ENCODE results near the gene GRB10.
A peak's percentile ranks its signal among the peaks of the same experiment; 100 is the strongest.

The GRB10 gene

DNA sequence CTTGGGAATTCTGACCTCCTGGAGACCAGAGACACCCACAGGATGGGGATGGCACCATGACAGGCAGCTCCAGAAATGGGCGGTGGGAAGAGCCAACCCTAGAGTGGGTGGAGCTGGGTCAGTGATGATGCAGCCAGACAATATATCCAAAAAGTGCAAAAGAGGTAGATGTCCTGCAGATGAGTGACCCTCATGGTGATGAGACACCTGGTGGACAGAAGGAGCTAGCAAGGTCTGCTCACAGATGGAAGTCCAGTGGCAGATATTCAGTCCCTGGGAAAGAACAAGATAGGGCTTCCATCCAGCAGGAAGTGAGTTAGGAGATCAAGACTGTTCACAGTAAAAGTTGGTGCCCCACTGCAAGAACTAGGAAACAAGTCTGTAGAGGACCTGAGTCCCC lies 19.2 kb upstream of the GRB10 start:
- DNase-seq: no peak

DNA sequence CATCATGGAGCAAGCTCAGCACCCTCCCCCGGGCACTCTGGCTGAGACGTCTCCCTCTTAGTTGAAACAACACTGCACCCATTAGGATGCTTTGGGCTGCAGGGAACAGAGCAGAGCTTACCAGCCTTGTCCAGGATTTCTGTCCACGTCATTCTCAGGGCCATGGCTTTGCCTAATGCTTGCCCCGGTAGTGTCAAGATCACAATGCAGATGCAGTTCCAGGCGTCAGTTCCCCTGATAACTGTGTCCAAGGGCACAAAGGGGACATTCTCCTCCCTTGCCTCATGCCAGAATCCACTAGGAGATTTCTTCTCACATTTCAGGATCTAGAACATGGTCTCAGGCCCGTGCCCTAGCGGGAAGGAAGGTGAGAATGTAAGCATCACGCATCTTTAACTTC lies 17.2 kb upstream of the GRB10 start:
- no peak for DNase-seq

DNA sequence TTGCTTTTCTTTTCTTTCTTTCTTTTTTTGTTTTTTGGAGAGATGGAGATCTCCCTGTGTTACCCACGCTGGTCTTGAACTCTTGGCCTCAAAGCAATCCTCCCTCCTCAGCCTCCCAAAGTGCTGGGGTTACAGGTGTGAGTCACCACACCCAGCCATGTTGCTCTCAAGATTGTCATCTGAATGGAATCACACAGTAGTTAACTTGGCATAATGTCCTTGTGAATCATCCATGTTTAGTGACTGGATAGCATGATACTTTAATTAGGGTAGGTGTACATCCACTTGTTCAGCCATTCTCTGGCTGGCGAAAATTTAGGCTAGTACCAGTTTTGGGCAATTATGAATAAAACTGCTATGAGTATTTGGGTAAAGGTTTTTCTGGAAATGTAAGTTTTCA lies 15.4 kb upstream of the GRB10 start:
- no peak for DNase-seq

DNA sequence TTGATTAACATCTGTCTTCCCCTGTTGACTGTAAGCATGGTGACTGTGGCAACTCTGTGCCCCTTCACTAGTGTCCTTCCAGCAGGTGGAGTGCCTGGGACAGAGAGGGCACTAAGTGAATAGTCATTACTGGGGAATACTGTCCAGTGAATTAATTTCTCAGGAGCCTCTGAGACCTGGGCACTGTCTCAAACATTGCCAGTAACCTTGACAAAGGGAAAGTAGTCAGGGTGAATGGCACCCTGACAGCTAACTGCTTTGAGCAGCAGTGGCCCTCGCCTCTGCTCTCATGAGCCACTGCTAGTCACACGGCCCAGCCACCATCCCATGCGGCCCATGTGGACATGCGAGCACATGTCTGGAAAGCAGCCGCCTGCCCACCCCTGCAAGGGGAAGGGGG lies 13.1 kb upstream of the GRB10 start:
- DNase-seq: no peak

DNA sequence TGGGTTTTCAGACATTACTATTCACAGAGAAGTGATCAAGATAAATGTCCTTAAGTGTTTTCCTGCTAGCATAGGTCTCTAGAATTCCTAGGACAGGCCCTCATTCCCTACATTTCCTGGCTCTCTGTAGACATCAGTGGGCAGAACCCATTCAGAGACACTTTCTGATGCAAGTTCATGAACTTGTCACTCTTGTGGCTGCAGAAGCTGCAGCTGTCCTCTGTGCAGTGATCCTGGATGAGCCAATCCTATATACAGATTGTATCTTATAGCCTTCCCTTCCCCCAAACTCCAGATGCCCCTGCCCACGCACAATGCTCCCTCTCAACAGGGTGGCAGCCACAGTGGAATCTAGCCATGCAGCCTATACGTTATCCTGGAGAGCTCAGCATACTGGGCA lies 12.6 kb upstream of the GRB10 start:
- DNase-seq: no peak

DNA sequence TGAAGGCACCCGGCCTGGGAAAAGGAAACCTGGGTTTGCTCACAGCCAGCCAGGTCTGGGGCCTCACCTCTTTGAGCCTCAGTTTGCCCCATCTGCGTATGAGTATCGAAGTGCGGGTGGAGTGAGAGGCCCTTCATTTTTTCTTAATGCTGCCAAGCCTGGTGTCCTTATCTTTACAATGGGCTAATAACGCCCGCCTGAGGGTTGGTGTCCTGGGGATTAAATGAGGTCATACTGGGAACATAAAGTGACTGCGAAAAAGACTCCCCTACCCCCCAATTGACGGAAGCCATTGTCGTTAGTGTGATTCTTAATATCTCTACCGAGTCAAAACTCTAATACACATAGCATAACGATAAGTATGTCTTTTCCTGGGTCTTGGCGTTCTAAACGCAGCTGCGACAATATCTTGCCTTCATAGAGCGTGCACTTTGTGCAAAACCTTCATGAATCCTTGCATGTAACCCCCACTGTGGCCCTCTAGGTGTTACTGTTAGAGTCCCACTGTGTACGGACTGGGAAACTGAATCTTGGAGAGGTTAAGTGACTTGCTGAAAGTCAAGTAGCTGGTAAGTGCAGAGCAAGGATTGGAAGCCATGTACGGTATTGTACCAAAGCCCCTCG lies 11.4 kb upstream of the GRB10 start:
- DNase-seq: no peak

DNA sequence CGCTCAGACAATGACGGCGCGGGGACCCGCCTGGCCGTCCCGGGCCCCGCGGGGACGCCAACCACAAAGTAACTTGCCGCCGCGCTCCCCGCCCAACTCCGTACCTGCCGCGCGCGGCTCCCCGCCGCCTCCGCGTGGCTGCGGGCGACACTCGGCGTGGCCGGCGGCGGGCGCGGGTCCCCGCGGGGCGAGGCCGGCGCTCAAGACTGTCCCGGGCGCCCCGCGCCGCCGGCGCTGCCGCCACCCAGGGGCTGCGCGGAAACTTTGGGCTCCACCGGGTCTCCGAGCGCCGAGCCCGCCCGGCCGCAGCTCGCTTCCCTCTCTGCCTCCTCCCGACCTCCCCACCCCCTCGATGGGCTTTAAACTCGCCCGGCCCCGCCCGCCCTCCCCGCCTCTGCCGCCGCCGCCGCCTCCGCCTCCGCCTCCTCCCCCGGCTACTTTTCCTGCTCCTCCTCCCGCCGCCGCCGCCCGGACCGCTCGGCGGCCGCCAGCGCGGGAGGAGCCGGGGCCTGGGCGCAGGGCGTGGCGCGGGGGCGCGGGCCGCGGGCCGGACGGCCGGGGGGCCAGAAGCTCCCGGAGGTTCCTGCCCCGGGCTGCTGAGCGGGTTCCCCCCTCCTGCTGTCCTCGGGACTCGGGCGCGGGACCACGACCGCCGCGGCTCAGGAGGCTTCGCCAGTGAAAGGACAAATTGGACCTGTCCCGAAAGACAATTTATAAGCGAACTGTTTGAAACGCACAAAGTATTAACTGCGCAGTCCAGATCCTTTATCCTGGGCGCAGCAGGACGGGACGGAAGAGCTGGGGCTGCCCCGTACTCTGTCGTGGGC lies 10.6 kb upstream of the GRB10 start:
- peak; percentile 31 for DNase-seq

DNA sequence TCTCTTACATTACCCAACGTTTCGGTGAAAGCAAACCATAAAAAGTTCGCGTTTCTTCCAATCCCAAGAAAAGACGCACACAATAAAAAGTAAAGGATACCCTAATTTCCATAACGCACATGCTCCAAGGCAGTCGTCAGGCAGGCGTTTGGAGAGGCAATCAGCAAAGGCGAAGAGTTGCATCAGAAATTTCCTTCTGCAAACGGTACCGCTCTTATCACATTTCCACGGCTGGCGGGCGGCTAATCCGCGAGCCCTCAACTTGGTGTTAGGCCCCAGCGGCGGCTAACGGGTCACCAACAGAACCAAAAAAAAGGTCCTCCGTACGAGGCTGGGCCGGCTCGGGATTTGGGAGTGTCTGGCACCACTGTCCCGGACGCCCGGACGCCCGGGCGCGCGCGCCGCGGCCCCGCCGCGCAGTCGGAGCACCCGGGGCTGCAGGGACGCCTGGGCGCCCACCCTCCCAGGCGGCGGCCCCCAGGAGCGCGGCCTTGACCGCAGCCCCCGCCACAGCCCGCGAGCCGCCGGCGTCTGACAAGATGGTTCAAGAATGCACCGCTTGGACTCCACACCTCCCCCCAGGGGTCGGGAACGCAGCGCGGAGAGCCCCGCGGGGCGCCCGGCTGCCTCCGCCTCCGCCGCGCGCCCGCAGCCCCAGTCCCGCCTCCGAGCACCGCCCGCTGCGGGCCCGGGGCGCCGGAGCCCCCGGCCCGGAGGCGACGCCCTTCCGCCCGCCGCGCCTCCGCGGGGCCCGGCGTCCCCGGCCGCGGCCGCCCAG lies 9.8 kb upstream of the GRB10 start:
- DNase-seq: no peak

DNA sequence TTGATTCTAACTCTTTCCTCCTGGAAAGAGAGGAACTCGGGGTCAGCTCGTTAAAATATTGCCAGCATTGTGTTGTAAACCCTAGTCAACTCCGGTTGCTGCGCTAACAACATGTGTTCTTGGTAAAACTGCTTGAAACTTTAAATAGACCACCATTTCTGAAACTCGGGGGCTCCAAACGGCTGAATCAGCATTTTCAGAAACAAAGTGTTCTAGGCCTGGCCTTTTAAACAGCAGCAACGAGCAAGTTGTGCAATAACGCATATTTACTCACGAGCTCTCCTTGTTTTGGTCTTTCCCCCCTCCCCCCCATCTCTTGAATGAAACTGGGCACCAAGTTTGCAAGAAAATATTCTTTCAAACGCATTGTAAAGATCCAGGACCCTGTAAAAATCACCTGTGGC lies 9.2 kb upstream of the GRB10 start:
- no peak for DNase-seq

DNA sequence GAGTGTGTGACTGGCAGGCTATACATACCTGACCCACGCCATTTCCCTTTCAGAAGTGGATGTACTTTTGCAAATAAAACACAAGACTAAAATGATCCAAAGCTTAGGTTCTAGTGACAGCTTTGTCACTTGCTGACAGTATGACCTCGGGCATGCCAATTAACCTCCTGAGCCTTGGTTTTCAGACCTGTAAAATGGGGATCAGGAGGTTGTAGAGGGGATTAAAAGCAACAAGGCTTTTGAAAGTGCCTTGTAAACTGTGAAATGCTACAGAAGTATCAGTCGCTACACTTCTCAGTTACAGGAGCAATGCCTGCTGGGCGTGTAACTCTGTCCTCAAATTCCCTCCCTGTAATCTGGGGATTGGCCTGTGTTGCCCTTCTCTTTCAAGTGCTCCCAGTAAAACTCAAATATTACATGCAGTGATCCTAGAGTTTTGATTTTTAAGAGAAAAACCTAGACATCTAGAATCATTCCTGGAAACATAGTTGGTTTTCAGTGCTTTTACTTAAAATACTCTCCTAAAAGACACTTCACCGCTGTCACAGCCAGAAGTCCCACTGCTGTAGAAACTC lies 8.8 kb upstream of the GRB10 start:
- no peak for DNase-seq

DNA sequence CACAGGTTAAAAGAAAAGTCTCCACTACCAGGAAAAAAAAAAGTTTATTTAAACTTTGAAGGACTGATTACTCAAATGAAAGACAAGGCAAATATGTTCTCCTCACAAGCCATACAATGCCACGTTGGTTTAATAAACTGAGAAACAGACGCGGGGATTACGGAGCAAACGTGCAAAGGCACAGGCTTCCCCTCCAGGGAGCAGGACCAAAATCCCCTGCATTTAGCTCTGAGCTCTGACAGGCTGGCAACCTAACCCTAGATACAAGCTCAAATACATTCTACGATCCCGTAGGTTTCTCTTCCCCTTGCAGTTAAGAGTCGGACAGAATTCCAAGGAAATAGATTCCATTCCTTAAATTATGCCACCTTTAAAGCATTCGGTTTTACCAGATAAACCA lies 7.7 kb upstream of the GRB10 start:
- DNase-seq: no peak

DNA sequence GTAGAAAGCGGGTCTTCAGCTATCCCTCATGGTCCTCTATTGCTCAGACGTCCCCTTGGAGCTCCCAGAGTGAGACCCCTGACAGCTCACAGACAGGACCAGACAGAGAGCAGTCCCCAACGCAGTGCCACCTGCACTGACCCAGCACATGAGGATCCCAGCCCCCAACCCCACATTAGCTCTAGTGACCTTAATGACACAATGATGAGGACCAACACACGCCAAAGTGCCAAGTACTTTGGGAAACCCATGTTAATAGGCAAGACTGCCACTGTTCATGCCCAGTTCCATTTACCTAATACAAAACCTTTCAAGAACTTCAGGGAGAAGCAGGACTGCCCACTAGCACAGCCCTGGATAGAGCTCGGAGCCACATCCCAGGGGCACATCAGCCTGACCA lies 5.7 kb upstream of the GRB10 start:
- no peak for DNase-seq

DNA sequence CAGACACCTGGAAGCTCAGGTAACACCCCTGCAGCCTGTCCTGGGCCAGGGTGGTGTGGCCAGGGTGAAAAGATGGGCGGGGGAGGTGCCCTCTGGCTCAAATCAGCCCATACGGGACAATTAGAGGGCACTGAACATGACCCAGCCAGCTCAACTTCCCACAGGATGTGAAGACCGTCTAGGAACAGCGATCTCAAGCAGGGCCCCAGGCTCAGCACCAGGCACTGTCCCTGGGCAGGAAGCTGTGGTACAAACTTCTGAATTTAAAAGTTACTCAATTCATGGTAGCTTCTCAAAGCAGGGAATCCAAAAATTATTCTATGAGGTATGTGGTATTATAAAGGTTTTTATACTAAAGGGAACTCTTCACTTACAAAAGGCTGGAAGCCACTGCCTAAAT lies 5.1 kb upstream of the GRB10 start:
- DNase-seq: no peak

DNA sequence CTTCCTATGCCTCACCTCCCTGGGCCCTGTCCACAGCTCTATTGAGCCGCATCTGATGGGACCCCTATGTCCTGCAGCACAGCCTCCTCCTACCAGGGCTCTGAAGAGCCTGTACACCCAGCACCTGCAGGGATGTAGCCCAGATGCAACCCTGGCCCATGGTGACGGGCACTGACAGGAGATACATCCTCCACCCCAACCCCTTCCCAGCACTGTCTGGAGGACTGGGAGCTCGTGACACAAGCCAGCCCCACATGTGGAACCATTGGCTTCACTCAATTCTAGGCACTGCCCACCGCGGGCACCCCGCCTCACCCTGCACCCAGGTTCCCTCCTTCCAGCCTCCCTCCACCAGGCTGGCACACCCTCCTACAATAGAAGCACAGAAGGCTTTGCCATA lies 2.6 kb upstream of the GRB10 start:
- no peak for DNase-seq

DNA sequence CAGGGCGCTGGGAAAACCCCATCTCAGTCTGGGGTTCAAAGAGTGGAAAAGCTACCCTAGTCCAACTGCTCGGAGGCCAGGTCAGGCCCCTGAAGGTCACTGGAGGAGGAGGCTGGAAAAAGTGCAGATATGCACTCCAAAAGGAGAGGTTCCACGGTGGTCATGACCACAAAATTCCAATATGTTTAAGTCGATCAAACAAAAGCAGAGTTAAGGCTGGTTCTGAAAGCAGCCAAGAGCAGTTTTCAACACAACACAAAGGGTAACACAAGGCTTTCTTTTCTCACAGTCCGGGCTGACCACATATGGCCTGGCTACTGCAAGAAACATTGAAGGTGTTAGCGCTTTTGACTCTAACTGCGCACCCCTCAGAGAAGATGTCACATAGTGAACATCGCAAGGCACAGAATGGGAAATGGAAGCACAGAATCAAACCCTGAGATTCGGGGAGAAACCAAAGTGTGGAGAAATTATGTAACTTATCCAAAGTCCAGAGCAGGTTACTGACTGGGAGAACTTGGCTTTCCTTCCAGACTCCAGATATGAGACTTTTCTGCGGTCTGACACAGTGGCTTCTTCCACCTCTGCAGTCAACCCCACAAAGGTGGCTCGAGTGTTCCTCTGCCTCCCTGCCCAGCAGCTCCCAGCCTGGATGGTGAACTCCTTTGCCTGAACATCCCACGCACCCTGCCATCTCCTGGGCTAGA lies 1.3 kb upstream of the GRB10 start:
- DNase-seq: no peak

DNA sequence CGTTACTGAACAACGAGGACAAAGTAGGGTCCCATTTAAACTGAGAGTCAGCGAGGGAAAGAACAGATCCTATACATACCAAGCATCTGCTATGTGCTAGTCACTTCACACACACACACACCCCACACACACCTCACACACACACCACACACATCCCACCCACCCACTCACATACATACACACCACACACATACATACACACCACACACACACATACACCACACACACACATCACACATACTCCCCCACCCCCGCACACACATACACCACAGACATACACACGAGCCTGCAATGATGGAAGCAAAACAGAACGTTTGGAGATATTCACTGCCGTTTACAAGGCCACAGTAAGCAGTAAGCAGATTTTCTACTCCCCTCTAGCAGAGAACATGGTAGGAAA lies 607 bp upstream of the GRB10 start:
- DNase-seq: no peak

DNA sequence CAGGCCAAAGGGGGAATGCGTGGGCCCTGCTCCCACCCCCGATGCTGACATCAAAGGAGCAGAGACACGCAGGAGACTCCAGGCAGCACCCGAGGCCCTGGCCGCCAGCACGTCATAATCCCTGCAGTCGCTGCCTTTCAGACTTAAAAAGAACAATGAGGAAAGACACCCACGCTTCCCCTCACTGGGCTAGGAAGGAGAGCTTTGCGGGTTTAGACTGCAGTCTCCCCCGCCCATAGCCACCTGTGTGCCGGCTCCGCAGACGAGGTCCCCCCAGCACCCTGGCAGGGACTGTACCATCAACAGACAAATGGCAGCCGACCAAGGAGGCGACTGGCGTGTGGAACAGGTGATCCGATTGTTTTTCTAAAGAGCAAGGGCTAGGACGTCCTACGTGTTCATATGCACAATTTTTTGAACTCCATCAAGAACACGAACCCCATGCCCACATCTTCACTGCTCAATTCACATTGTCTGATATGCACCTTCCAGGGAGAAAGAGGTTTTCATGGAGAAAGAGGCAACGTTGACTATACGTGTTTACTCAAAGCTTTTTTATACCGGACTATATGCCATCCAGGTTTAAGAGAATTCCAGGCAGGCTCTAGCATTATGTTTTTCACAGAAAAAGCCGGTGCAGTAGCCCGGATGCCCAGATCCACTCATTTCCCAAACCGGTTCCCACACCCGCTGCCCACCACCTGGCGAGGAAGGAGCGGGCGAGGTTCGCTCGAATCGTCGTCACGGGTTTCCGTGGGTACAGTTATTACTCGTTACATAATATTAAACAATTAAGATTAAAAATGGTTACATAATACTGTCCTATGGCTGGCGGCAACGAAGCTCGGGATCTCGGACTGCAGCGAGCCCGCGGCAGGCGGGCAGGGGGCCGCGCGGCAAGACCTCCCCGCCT lies 1.1 kb downstream of the GRB10 start:
- no peak for DNase-seq

DNA sequence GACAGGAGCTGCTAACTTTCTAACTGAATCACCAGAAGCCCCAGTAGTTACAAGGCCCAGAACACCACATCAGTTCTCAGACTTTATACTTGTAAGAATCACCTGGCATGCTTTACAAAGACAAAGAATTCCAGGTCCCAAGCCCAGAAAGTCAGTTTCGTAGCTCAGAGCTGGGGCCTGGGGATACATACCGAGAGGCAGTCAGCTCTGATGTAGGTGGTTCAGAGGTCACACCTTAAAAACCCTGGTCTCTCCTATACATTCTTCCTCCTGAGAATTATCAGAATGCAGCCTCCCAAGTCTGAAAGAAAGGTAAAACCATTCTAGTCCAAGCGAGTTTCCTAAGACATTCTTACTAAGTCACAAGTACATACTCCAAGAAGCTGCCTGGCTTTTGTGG lies 2.3 kb downstream of the GRB10 start:
- no peak for DNase-seq

DNA sequence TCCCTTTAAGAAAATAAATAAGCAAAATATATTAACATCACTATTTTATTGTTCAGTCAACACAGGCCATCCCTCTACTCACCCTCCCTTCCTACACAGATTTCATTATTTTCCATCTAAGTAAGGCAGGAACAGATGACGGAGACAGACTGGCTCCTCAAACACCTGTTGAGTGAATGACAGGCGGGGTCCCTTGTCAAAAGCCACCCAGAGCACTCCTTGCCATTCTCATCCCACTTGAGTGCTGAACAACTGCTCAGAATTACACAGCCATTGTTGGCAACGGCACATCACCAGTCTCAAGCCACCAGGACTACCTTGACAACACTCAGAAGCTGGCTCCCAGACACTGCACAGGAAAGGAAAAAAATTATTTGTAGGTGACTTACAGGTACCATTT lies 3.3 kb downstream of the GRB10 start:
- no peak for DNase-seq

DNA sequence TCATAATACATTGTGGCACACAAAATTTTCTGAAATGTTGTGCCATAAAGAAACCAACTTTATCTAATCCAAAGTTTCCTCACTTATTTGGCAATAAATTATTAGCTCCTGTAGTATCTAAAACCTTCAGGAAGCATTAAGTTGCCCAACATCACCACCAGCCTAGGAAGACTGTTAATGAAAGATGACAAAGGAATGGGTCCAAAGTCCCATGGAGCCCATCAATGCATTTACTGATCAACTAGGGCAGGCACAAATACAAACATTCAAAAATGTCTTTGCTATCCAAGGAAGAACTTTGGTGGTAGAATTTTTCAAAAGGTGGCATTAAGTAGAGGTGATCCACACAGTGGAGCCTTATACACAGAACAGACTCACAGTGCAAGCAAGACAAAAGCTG lies 4.5 kb downstream of the GRB10 start:
- no peak for DNase-seq

DNA sequence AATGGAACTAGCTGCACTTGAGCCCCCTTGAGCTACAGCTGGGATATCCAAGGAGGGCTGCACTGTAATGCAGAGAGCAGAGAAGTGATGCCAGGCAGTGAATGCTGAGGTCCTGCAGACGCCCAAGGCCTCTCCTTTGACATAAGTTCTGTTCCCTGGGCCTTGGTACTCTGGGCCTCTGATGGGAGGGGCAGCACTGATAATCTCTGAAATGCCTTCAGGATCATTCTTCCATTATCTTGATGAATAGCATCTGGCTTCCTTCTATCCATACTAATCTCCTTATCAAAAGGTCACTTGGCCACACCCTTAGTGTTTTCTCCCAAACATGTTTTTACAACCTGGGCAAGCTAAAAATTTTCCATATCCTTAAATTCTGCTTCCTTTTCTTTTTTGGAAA lies 6.9 kb downstream of the GRB10 start:
- no peak for DNase-seq

DNA sequence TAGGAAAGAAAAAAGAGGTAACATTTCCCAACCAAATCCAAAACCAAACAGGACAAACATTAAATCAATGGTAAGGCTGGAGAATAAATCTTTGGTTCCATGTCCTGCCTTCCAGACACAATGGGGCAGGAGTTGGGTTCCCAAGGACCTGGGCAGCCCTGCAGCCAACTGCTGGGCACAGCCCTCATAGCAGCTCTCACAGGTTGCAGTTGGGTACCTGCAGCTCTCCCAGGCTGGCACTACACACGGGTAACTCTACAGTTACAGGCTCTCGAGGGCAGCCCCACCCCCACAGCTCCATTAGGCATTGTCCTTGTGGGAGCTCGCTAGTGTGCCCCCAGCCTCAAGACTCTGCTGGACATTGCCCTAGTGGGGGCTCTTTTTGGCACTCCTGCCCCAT lies 7.5 kb downstream of the GRB10 start:
- DNase-seq: no peak
